H1 (cell line): Measurements from ENCODE around the gene TSC22D1. TPM values are rescaled to one million over a fixed set of nuclear protein-coding genes. Genes with fewer than 3 reads are reported as not detected.

ENCODE experiments used
- CTCF ChIA-PET: fragments of 300-600 bp; sonication (Branson Sonifier 250); formaldehyde crosslinking; loops from one replicate; lab custom pipeline; 2021; ENCODE audit not compliant: partially characterized antibody; lab: Charles Lee
- POLR2A ChIA-PET: fragments of 300-600 bp; sonication (Branson Sonifier 250); formaldehyde crosslinking; loops from one replicate; lab custom pipeline; 2021; ENCODE audit warnings: inconsistent platforms; ENCODE audit not compliant: partially characterized antibody; lab: Charles Lee
- DNase-seq, 2 experiments: peaks; one replicate each; pipeline versions ENCODE4 v3.0.0 to v3.0.0-alpha.2; 2010 to 2022; ENCODE audit warnings: low spot score in 2 of 2, low read depth in 1 of 2, mixed read lengths in 1 of 2
- FAIRE-seq: peaks from 2 replicates; lab custom pipeline; 2011; peaks lifted over from hg19 to GRCh38; lab: Jason Lieb, UNC
- H2AFZ ChIP-seq: 2 replicates; pipeline ENCODE4 v1.8.1; 2012; ENCODE audit warnings: low read length, inconsistent platforms
- H2AK5ac ChIP-seq: 2 replicates; pipeline ENCODE4 v1.6.1; 2013; ENCODE audit warnings: low read depth, low read length
- H2BK120ac ChIP-seq: replicated peaks from 2 replicates; pipeline ENCODE3; 2013; ENCODE audit warnings: low read depth, low read length, inconsistent platforms
- H2BK12ac ChIP-seq: 2 replicates; pipeline ENCODE4 v1.6.1; 2013; ENCODE audit warnings: low read depth, low read length
- H2BK15ac ChIP-seq: 2 replicates; pipeline ENCODE4 v1.6.1; 2013; ENCODE audit warnings: low read length
- H2BK20ac ChIP-seq: 2 replicates; pipeline ENCODE4 v1.6.1; 2013; ENCODE audit warnings: low read length
- H2BK5ac ChIP-seq: 2 replicates; pipeline ENCODE4 v1.6.1; 2013; ENCODE audit warnings: low read depth, low read length
- H3K14ac ChIP-seq: 2 replicates; pipeline ENCODE4 v1.6.1; 2013; ENCODE audit warnings: inconsistent platforms; ENCODE audit not compliant: insufficient read length
- H3K18ac ChIP-seq: 2 replicates; pipeline ENCODE4 v1.6.1; 2013; ENCODE audit warnings: low read length; ENCODE audit errors: extremely low read depth
- H3K23ac ChIP-seq: 2 replicates; pipeline ENCODE4 v1.6.1; 2013; ENCODE audit warnings: inconsistent platforms; ENCODE audit not compliant: insufficient read length
- H3K23me2 ChIP-seq: 2 replicates; pipeline ENCODE4 v1.6.1; 2013; ENCODE audit warnings: low read depth, low read length
- H3K27ac ChIP-seq: 2 replicates; pipeline ENCODE4 v1.6.1; 2011; ENCODE audit warnings: low read depth, low read length, inconsistent platforms
- H3K27me3 ChIP-seq, 4 experiments: replicated peaks in 1 of 4; 1 replicate in 1 of 4; 2 replicates in 3 of 4; pipeline versions ENCODE4 v1.6.1 to v1.8.1; 2011 to 2013; ENCODE audit warnings: low read length in 3 of 4, mild to moderate bottlenecking in 3 of 4, inconsistent platforms in 2 of 4, mixed read lengths in 2 of 4, moderate library complexity in 1 of 4; ENCODE audit not compliant: control insufficient read depth in 3 of 4, insufficient read depth in 3 of 4; ENCODE audit errors: extremely low read depth in 1 of 4
- H3K36me3 ChIP-seq, 4 experiments: 2 replicates each; pipeline versions ENCODE4 v1.6.1 to v1.8.1; 2011 to 2013; ENCODE audit warnings: mild to moderate bottlenecking in 4 of 4, low read length in 3 of 4, moderate library complexity in 2 of 4, control low read depth in 1 of 4, inconsistent platforms in 1 of 4; ENCODE audit not compliant: insufficient read depth in 4 of 4, control insufficient read depth in 2 of 4
- H3K4ac ChIP-seq: replicated peaks from 2 replicates; pipeline ENCODE3; 2013; ENCODE audit warnings: low read length, low read depth, mixed read lengths, inconsistent platforms; ENCODE audit not compliant: insufficient read length
- H3K4me1 ChIP-seq, 4 experiments: replicated peaks in 1 of 4; 1 replicate in 1 of 4; 2 replicates in 3 of 4; pipeline versions ENCODE4 v1.6.1 to v1.8.1; 2011 to 2013; ENCODE audit warnings: low read length in 3 of 4, inconsistent platforms in 2 of 4, mixed read lengths in 1 of 4; ENCODE audit not compliant: insufficient read depth in 4 of 4, control insufficient read depth in 3 of 4
- H3K4me2 ChIP-seq, 2 experiments: 2 replicates each; pipeline versions ENCODE4 v1.6.1 to v1.8.1; 2011 to 2013; ENCODE audit warnings: low read depth in 2 of 2, low read length in 2 of 2, control low read depth in 1 of 2, inconsistent platforms in 1 of 2, mild to moderate bottlenecking in 1 of 2; ENCODE audit not compliant: insufficient read depth in 1 of 2
- H3K4me3 ChIP-seq, 4 experiments: fragments of 200-600, 300-600 bp in 1 of 4; sonication (generic), shearing (Covaris generic), sonication (Bioruptor Twin) in 1 of 4; 2 replicates each; pipeline versions ENCODE4 v1.5.1 to v1.8.1; 2011 to 2016; ENCODE audit warnings: low read length in 4 of 4, low read depth in 3 of 4, control low read depth in 2 of 4, inconsistent platforms in 2 of 4, mild to moderate bottlenecking in 2 of 4, mixed read lengths in 1 of 4, moderate library complexity in 1 of 4; ENCODE audit not compliant: insufficient read depth in 2 of 4; ENCODE audit errors: extremely low read depth in 1 of 4
- H3K56ac ChIP-seq: replicated peaks from 2 replicates; pipeline ENCODE3; 2013; ENCODE audit warnings: low read depth, mild to moderate bottlenecking, mixed read lengths, low read length, inconsistent platforms; ENCODE audit not compliant: insufficient read length
- H3K79me1 ChIP-seq: 2 replicates; pipeline ENCODE4 v1.6.1; 2013; ENCODE audit warnings: low read depth, low read length, control low read depth
- H3K79me2 ChIP-seq, 2 experiments: 2 replicates each; pipeline versions ENCODE4 v1.6.1 to v1.8.1; 2012 to 2013; ENCODE audit warnings: low read length in 2 of 2, mild to moderate bottlenecking in 2 of 2, inconsistent platforms in 1 of 2; ENCODE audit not compliant: insufficient read depth in 2 of 2, control insufficient read depth in 1 of 2
- H3K9ac ChIP-seq, 4 experiments: replicated peaks in 1 of 4; 1 replicate in 1 of 4; 2 replicates in 3 of 4; pipeline versions ENCODE4 v1.6.1 to v1.8.1; 2011 to 2013; ENCODE audit warnings: low read depth in 3 of 4, low read length in 3 of 4, control low read depth in 2 of 4, mild to moderate bottlenecking in 2 of 4, moderate library complexity in 2 of 4, inconsistent platforms in 1 of 4; ENCODE audit errors: extremely low read depth in 1 of 4
- H3K9me3 ChIP-seq, 2 experiments: 2 replicates each; pipeline versions ENCODE4 v1.6.1 to v1.8.1; 2012 to 2013; ENCODE audit warnings: mild to moderate bottlenecking in 2 of 2, moderate library complexity in 2 of 2, control low read depth in 1 of 2, inconsistent platforms in 1 of 2, low read depth in 1 of 2, low read length in 1 of 2, mixed read lengths in 1 of 2; ENCODE audit not compliant: insufficient read depth in 2 of 2
- H4K20me1 ChIP-seq, 2 experiments: replicated peaks in 1 of 2; 2 replicates each; pipeline versions ENCODE3 to v1.8.1; 2011 to 2013; ENCODE audit warnings: inconsistent platforms in 2 of 2, low read length in 2 of 2, mild to moderate bottlenecking in 1 of 2; ENCODE audit not compliant: insufficient read depth in 2 of 2, control insufficient read depth in 1 of 2
- H4K5ac ChIP-seq: 2 replicates; pipeline ENCODE4 v1.6.1; 2013; ENCODE audit warnings: low read length, low read depth, mixed read lengths, inconsistent platforms; ENCODE audit not compliant: insufficient read length
- H4K8ac ChIP-seq: 2 replicates; pipeline ENCODE4 v1.8.0; 2013; ENCODE audit warnings: mild to moderate bottlenecking, moderate library complexity, low read length, inconsistent platforms; ENCODE audit not compliant: insufficient read depth; ENCODE audit errors: extremely low read depth
- H4K91ac ChIP-seq: replicated peaks from 2 replicates; pipeline ENCODE3; 2013; ENCODE audit warnings: low read length, mixed read lengths, inconsistent platforms; ENCODE audit not compliant: insufficient read length
- JUN ChIP-seq: IDR thresholded peaks from 2 replicates; pipeline ENCODE4 v1.6.1; 2011; ENCODE audit warnings: low read depth, mild to moderate bottlenecking, improper control_type of control experiment, low read length
- RBBP5 ChIP-seq: IDR thresholded peaks from 2 replicates; pipeline ENCODE4 v1.7.1; 2012; ENCODE audit warnings: low read depth, mild to moderate bottlenecking, inconsistent platforms, low read length, moderate library complexity, borderline replicate concordance
- ZNF274 ChIP-seq: IDR thresholded peaks from 2 replicates; pipeline ENCODE4 v1.7.0; 2012; ENCODE audit warnings: low read length, borderline replicate concordance; ENCODE audit errors: extremely low read depth
- WGBS, 2 experiments: shearing (Covaris generic) in 1 of 2; methylation state at CpG; one replicate each; pipeline versions ENCODE4 v1.1.6 to v1.1.7; 2013 to 2015; ENCODE audit warnings: low lambda C conversion rate in 2 of 2, mixed read lengths in 2 of 2, inconsistent platforms in 1 of 2, low coverage in 1 of 2, missing lambda C conversion rate in 1 of 2; ENCODE audit not compliant: insufficient replicate concordance in 2 of 2, insufficient coverage in 1 of 2, insufficient read length in 1 of 2; ENCODE audit errors: extremely low coverage in 1 of 2, missing lambda C conversion rate in 1 of 2; 5-methylcytosine and 5-hydroxymethylcytosine counted together
- polyA plus RNA-seq, 7 experiments: library from polyadenylated mRNA; depleted of rRNA in 3 of 7; stranded (reverse) in 5 of 7; unstranded in 2 of 7; fragments of >200 nt in 5 of 7; fragments of 200-250 nt in 2 of 7; gene quantifications; 1 replicate in 5 of 7; 2 replicates in 1 of 7; 4 replicates in 1 of 7; pipeline versions ENCODE4 v1.2.1 to v1.2.3, GENCODE V29; 2011 to 2013; ENCODE audit warnings: missing spikeins in 2 of 7, mixed read lengths in 2 of 7
- total RNA-seq: library from RNA; stranded (reverse); fragmentation: NEBNext Ultra II Directional; extraction: Animal tissue kit (Norgen Biotek cat#: 25700); gene quantifications from 2 replicates; pipeline ENCODE4 v1.2.1, GENCODE V29; 2021

Gene TSC22D1
- total and polyA plus RNA-seq, 2 of the 8 experiments (the other 6 are each of a cell fraction or from before 2014, with no cell fraction given) = 52.6 to 80.9 TPM

DNA sequence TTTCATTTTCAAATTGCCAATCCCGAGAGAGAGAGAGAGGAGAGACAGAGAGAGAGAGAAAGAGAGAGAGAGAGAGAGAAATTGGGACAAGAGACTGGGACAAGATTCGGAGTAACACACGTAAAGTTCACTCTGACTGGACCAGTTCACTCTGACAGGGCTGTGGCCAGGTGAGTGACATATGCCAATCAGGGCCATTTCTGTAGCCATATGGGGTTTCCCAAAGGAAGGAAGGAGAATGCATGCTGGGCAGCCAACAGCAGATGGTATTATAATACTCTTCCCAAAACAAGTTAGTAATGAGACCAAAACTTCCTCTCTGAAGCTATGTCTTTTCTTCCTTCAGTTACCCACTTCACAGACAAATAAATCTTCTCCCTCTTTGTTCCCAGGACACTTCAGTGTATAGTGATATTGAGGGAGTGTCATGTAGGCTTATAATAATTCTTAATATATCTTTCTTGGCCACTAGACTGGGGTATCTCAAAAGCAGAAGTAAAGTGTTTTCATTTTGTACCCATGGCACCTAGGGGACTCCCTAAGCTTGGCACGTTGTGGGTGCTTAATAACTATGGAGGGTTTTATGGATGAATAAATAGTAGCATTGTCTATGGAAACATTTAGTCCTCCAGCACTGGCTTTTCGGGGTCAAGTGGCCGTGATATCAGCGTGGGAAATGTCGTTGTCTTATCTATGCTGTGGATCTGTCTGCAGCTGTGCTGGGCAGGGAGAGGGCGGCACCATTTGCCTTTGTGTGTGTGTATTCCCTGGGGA is 150.9 kb downstream of the TSC22D1 start:
- Histone ChIP-seq H4K5ac (no peak overlapping the region), H3K4ac (no peak overlapping the region), H4K8ac (no peak overlapping the region), H4K20me1 (no peaks in the 10 kb centered on the region), H3K56ac (no peak overlapping the region), H2BK5ac (no peak overlapping the region), H3K18ac (no peak overlapping the region), H2AK5ac (no peak overlapping the region), H2BK120ac (no peak overlapping the region), H3K9me3 (no peaks in the 10 kb centered on the region; a peak in 1 of 4 replicates), H2BK12ac (no peak overlapping the region), H3K14ac (no peak overlapping the region), H3K4me2 (no peak overlapping the region), H3K36me3 (no peaks in the 10 kb centered on the region), H3K27ac (no peak overlapping the region), H3K79me1 (no peaks in the 10 kb centered on the region; the same call in 1 of the 2 replicates), H2AFZ (no peak overlapping the region), H3K4me3 (no peak overlapping the region), H3K9ac (no peak overlapping the region), H4K91ac (no peak overlapping the region), H3K79me2 (no peaks in the 10 kb centered on the region), H3K23ac (no peak overlapping the region), H3K27me3 (no peaks in the 10 kb centered on the region), H3K23me2 (no peaks in the 10 kb centered on the region), H2BK15ac (no peak overlapping the region), H3K4me1 (peaks cover 0 to 5% (median 4%) of the 10 kb centered on the region in 4 experiments; a peak in 4 of 7 replicates), H2BK20ac (no peak overlapping the region)
- FAIRE-seq (no peak), DNase-seq (no peak)
- 91% methylated on average over 8 of the region's 9 CpGs; no CpG with 5 or more reads in 1 of the 2 experiments for WGBS, 2 experiments
- CTCF ChIA-PET = interaction anchor here (0.9 to 3.5 kb wide), 2 partner anchors 9 kb away, joined by 3 to 12 read pairs; no protein-coding TSS in a partner anchor
- TF ChIP-seq ZNF274 = no peak
- no peak for TF ChIP-seq JUN
- TF ChIP-seq RBBP5 = no peak
- POLR2A ChIA-PET = interaction anchor here (8.1 kb wide), 1 partner anchor 9 kb away, joined by 80 read pairs; no protein-coding TSS in a partner anchor
